Left ventricle myocardium inferior (tissue), 1 donor: ENCODE results near the gene SLIT3. TPM values are rescaled to one million over a fixed set of nuclear protein-coding genes. Genes with fewer than 3 reads are reported as not detected.

Source experiments
- DNase-seq: peaks from one replicate; pipeline ENCODE4 v3.0.0-alpha.2; 2020
- H3K27ac ChIP-seq: fragments of 200-600 bp; replicated peaks from 2 replicates; pipeline ENCODE4 v1.8.0; 2021
- H3K27me3 ChIP-seq: fragments of 200-600 bp; 2 replicates; pipeline ENCODE4 v1.8.0; 2021; ENCODE audit warnings: low read depth
- H3K36me3 ChIP-seq: fragments of 200-600 bp; 2 replicates; pipeline ENCODE4 v1.8.0; 2021
- H3K4me1 ChIP-seq: fragments of 200-600 bp; 2 replicates; pipeline ENCODE4 v1.8.0; 2021
- H3K4me3 ChIP-seq: fragments of 200-600 bp; 2 replicates; pipeline ENCODE4 v1.8.0; 2021; ENCODE audit warnings: mild to moderate bottlenecking, moderate library complexity
- H3K9me3 ChIP-seq: fragments of 200-600 bp; replicated peaks from 2 replicates; pipeline ENCODE4 v1.8.0; 2021
- CTCF ChIP-seq: fragments of 200-600 bp; IDR thresholded peaks from 2 replicates; pipeline ENCODE4 v1.8.0; 2021; ENCODE audit warnings: antibody characterized with exemption, mild to moderate bottlenecking, borderline replicate concordance
- intact Hi-C: fragments of 100-400 bp; cut with micrococcal nuclease; formaldehyde crosslinking; loops from one replicate; pipeline ENCODE4 v1.11.0; 2022
- total RNA-seq: library from RNA; stranded (reverse); fragmentation: NEBNext Ultra II Directional; extraction: Animal tissue kit (Norgen Biotek cat#: 25700); gene quantifications from one replicate; pipeline ENCODE4 v1.2.1, GENCODE V29; 2021
- donor health status: DM: no; HTN: yes; CAD: no; lungs with severe emphysema.

Gene SLIT3
- total RNA-seq, 1 donor from 2014 or later, result 22.7 TPM

DNA sequence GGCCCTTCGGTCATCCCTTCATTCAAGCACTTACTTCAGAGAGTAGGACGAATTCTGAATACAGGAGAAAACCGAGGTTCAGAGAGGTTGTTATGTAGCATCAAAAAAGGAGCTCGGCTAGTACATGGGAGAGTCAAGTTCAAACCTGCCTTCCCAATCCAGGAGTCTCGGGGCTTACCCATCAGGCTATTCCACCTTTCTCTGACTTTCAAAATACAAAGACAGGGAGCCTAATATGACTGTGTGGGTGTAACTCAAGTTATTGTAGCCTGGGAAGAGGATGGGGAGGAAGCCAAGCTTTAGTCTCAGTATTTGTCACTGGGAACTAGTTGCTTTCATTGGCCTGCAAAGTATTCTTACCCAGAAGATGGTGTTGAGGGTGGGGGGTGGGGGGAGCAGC is 447.0 kb downstream of the SLIT3 start:
- H3K4me3 ChIP-seq, result no peak overlapping the region
- DNase-seq, result no peak
- H3K36me3 ChIP-seq, result no peaks in the 10 kb centered on the region
- no peaks in the 10 kb centered on the region for H3K4me1 ChIP-seq
- no peaks in the 10 kb centered on the region for H3K9me3 ChIP-seq
- H3K27me3 ChIP-seq, result no peaks in the 10 kb centered on the region
- intact Hi-C loops, result no loop called here
- TF ChIP-seq CTCF, result no peak
- H3K27ac ChIP-seq, result no peak overlapping the region

DNA sequence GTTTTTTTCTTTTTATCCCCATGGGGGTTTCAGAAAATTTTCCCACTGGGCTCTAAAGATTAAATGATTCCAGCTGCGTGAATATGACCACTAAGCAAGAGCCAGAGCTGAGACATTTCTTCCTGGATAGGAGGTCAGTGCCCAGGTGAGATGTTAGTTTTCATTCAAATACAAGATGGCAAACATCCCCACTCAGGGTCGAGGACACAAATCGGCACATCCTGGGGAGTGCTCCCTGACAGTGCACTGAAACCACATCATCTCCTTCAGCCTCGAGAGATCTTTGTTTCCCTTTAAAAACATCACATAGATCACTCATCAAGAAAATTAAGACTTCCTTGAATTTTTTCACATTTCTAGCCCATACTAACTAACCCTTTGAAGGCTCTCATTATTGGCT is 448.6 kb downstream of the SLIT3 start:
- Histone ChIP-seq H3K4me3 (no peak overlapping the region), H3K27ac (no peak overlapping the region), H3K27me3 (no peaks in the 10 kb centered on the region), H3K9me3 (no peaks in the 10 kb centered on the region), H3K36me3 (no peaks in the 10 kb centered on the region), H3K4me1 (peaks cover 5% of the 10 kb centered on the region)
- DNase-seq, result no peak
- no peak for TF ChIP-seq CTCF
- intact Hi-C loops, result no loop called here

DNA sequence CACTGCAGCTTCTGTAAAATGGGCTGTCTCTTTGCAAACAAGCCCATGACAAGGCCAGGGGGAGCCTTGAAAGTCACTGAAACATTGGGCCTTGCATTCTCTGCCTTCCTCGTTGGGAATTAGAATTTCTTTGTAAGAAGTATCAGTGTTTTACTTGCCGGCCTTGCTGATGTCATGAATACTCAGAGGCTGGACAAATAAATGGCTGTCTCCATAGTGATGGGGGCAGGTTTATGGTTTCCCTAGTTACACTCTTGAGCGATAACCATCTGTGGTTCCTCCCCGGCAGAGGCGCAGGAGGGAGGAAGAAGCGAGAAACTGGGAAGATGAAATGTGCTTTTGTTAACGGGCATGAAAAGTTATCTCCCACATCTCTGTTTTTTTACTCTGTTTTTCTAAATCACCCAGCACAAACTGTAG is 449.0 kb downstream of the SLIT3 start:
- no peaks in the 10 kb centered on the region for H3K27me3 ChIP-seq
- H3K4me1 ChIP-seq, result peaks cover 5% of the 10 kb centered on the region
- no peaks in the 10 kb centered on the region for H3K36me3 ChIP-seq
- no peak overlapping the region for H3K27ac ChIP-seq
- no peaks in the 10 kb centered on the region for H3K9me3 ChIP-seq
- intact Hi-C loops, result no loop called here
- no peak for TF ChIP-seq CTCF
- DNase-seq, result no peak
- no peak overlapping the region for H3K4me3 ChIP-seq

GRCh38 chr5:168850683-168851082 is 450.3 kb downstream of the SLIT3 start:
- no peak overlapping the region for H3K27ac ChIP-seq
- H3K36me3 ChIP-seq, result no peaks in the 10 kb centered on the region
- intact Hi-C loops, result no loop called here
- DNase-seq, result no peak
- H3K4me3 ChIP-seq, result no peak overlapping the region
- H3K9me3 ChIP-seq, result no peaks in the 10 kb centered on the region
- TF ChIP-seq CTCF, result no peak
- no peaks in the 10 kb centered on the region for H3K27me3 ChIP-seq
- peaks cover 5% of the 10 kb centered on the region for H3K4me1 ChIP-seq

- TF ChIP-seq CTCF, result no peak
- Histone ChIP-seq H3K27ac (no peak overlapping the region), H3K9me3 (no peaks in the 10 kb centered on the region), H3K36me3 (no peaks in the 10 kb centered on the region), H3K27me3 (no peaks in the 10 kb centered on the region), H3K4me3 (no peak overlapping the region), H3K4me1 (peaks cover 15% of the 10 kb centered on the region)
- intact Hi-C loops, result no loop called here
- DNase-seq, result no peak
Observed at GRCh38 chr5:168848569-168848968, 452.4 kb downstream of the SLIT3 start.
